Transverse colon (tissue), 4 donors: ENCODE measurements around the gene MAX. TPM values are rescaled to one million over a fixed set of nuclear protein-coding genes. Genes with fewer than 3 reads are reported as not detected.

Experiments used
- DNase-seq: peaks from one replicate; pipeline ENCODE4 v3.0.0-alpha.2; 2019
- H3K27ac ChIP-seq, 4 donors: fragments of 200-600 bp; sonication (generic); 2 replicates each; pipeline ENCODE4 v1.5.1; 2016 to 2018; ENCODE audit warnings: inconsistent platforms in 4 of 4
- H3K27me3 ChIP-seq: fragments of 200-600 bp; sonication (generic); 2 replicates; pipeline ENCODE4 v1.5.1; 2017; ENCODE audit warnings: inconsistent platforms
- H3K36me3 ChIP-seq, 4 donors: fragments of 200-600 bp; sonication (generic); 2 replicates each; pipeline ENCODE4 v1.5.1; 2017 to 2019; ENCODE audit warnings: inconsistent platforms in 4 of 4
- H3K4me1 ChIP-seq, 4 donors: fragments of 200-600 bp; sonication (generic); 2 replicates each; pipeline ENCODE4 v1.5.1; 2017 to 2020; ENCODE audit warnings: inconsistent platforms in 4 of 4
- H3K4me3 ChIP-seq, 4 donors: fragments of 200-600 bp; sonication (generic); 1 replicate in 1 of 4; 2 replicates in 3 of 4; pipeline versions ENCODE4 v1.5.1 to v1.6.1; 2017 to 2019; ENCODE audit warnings: inconsistent platforms in 4 of 4
- H3K9me3 ChIP-seq, 2 donors: fragments of 200-600 bp; sonication (generic); 2 replicates each; pipeline ENCODE4 v1.5.1; 2017 to 2019; ENCODE audit warnings: inconsistent platforms in 2 of 2
- CTCF ChIP-seq, 5 experiments: fragments of 200-600 bp in 3 of 5; fragments of 450-650 bp in 2 of 5; sonication (generic) in 3 of 5; IDR thresholded peaks; 1 replicate in 2 of 5; 2 replicates in 3 of 5; pipeline ENCODE4 v1.5.1; 2016 to 2017; ENCODE audit warnings: antibody characterized with exemption in 5 of 5, inconsistent platforms in 3 of 5, mild to moderate bottlenecking in 2 of 5, moderate library complexity in 1 of 5
- EP300 ChIP-seq: sonication (generic); formaldehyde crosslinking; IDR thresholded peaks from one replicate; pipeline ENCODE4 v1.6.1; 2017; ENCODE audit warnings: antibody characterized with exemption, low read depth
- POLR2A ChIP-seq: fragments of 450-650 bp; IDR thresholded peaks from one replicate; pipeline ENCODE4 v1.6.1; 2016; ENCODE audit warnings: antibody characterized with exemption, mild to moderate bottlenecking, moderate library complexity
- POLR2AphosphoS5 ChIP-seq, 3 donors: sonication (generic); formaldehyde crosslinking; IDR thresholded peaks; one replicate each; pipeline ENCODE4 v1.6.1; 2016; ENCODE audit warnings: antibody characterized with exemption in 3 of 3
- WGBS, 2 donors: methylation state at CpG; one replicate each; pipeline ENCODE4 v1.1.5; 2018; ENCODE audit warnings: low coverage in 1 of 2; 5-methylcytosine and 5-hydroxymethylcytosine counted together
- in situ Hi-C, 4 donors: fragments of 200-750 bp; cut with MboI; loops; one replicate each; pipeline versions ENCODE4 v1.15.0 to v1.15.1; 2017; ENCODE audit warnings: low sequenced_read_pairs in 3 of 4, low pct_ligation_motif_present in 1 of 4, low pct_unique_long_range_greater_than_20kb in 1 of 4
- intact Hi-C: fragments of 100-400 bp; cut with DNase I; formaldehyde crosslinking; loops from one replicate; pipeline ENCODE4 v1.15.1; 2023; ENCODE audit warnings: low total_unique reads
- total RNA-seq, 4 donors: library from RNA; depleted of rRNA; stranded (reverse); fragments of >200 nt; gene quantifications; one replicate each; pipeline ENCODE4 v1.1.0, GENCODE V29; 2016

The MAX gene
- total RNA-seq, 4 donors from 2014 or later: 35.8 to 139 (median 87.0) TPM

- Histone ChIP-seq H3K9me3 (no peaks in the 10 kb centered on the region), H3K27ac (no peak overlapping the region), H3K36me3 (no peaks in the 10 kb centered on the region), H3K4me3 (no peak overlapping the region), H3K4me1 (peaks cover 3 to 30% (median 11%) of the 10 kb centered on the region in 4 donors), H3K27me3 (no peaks in the 10 kb centered on the region)
- in situ Hi-C loops (no loop called here), intact Hi-C loops (no loop called here)
- TF ChIP-seq POLR2AphosphoS5 (IDR thresholded peaks at IDR 0.05): no peak
- TF ChIP-seq CTCF (IDR thresholded peaks at IDR 0.05): no peak
- TF ChIP-seq EP300: no peak
- no peak for TF ChIP-seq POLR2A
- DNase-seq: no peak
- WGBS, 2 donors: 92% methylated on average over 2 of the region's 2 CpGs
Observed at GRCh38 chr14:65038966-65039365, 63.4 kb downstream of the MAX start.

- in situ Hi-C loops: no loop called here
- H3K36me3 ChIP-seq: peaks cover 0 to 14% (median 4%) of the 10 kb centered on the region in 4 donors
- peaks cover 0 to 13% (median 8%) of the 10 kb centered on the region in 4 donors for H3K4me1 ChIP-seq
- no peaks in the 10 kb centered on the region for H3K27me3 ChIP-seq
- no peak overlapping the region for H3K27ac ChIP-seq
- no peak for DNase-seq
- H3K9me3 ChIP-seq: no peaks in the 10 kb centered on the region
- TF ChIP-seq POLR2A (no peak), EP300 (no peak), POLR2AphosphoS5 (IDR thresholded peaks at IDR 0.05) (no peak), CTCF (IDR thresholded peaks at IDR 0.05) (no peak)
- H3K4me3 ChIP-seq: no peak overlapping the region
- intact Hi-C loops: no loop called here
- 62 to 67% methylated on average over 1 to 4 of the region's 4 CpGs for WGBS, 2 donors
Observed at GRCh38 chr14:65035049-65035448, 67.3 kb downstream of the MAX start.

GRCh38 chr14:65034021-65034420 is 68.3 kb downstream of the MAX start:
- H3K36me3 ChIP-seq: peaks cover 0 to 14% (median 4%) of the 10 kb centered on the region in 4 donors
- no peaks in the 10 kb centered on the region for H3K27me3 ChIP-seq
- H3K27ac ChIP-seq: no peak overlapping the region
- TF ChIP-seq POLR2A: no peak
- TF ChIP-seq EP300: no peak
- no peak for TF ChIP-seq CTCF (IDR thresholded peaks at IDR 0.05)
- TF ChIP-seq POLR2AphosphoS5 (IDR thresholded peaks at IDR 0.05): no peak
- intact Hi-C loops (no loop called here), in situ Hi-C loops (no loop called here)
- H3K4me1 ChIP-seq: peaks cover 0 to 13% (median 8%) of the 10 kb centered on the region in 4 donors
- no peak overlapping the region for H3K4me3 ChIP-seq
- WGBS, 2 donors: 88 to 93% methylated on average over 4 of the region's 4 CpGs
- no peaks in the 10 kb centered on the region for H3K9me3 ChIP-seq
- no peak for DNase-seq

- peaks cover 0 to 17% (median 4%) of the 10 kb centered on the region in 4 donors for H3K36me3 ChIP-seq
- H3K27me3 ChIP-seq: no peaks in the 10 kb centered on the region
- in situ Hi-C loops (no loop called here), intact Hi-C loops (no loop called here)
- TF ChIP-seq CTCF (IDR thresholded peaks at IDR 0.05) (no peak), EP300 (no peak), POLR2A (no peak), POLR2AphosphoS5 (IDR thresholded peaks at IDR 0.05) (no peak)
- no peak overlapping the region for H3K27ac ChIP-seq
- 93 to 100% methylated on average over 3 of the region's 3 CpGs for WGBS, 2 donors
- H3K9me3 ChIP-seq: no peaks in the 10 kb centered on the region
- H3K4me3 ChIP-seq: no peak overlapping the region
- no peak for DNase-seq
- peaks cover 0 to 13% (median 8%) of the 10 kb centered on the region in 4 donors for H3K4me1 ChIP-seq
Observed at GRCh38 chr14:65033181-65033580, 69.1 kb downstream of the MAX start.
